Smooth muscle cell (in vitro differentiated cells): Measurements from ENCODE around the gene UNC13D. TPM values are rescaled to one million over a fixed set of nuclear protein-coding genes. Genes with fewer than 3 reads are reported as not detected.

ENCODE experiments used
- DNase-seq: peaks from one replicate; lab custom pipeline; 2025; ENCODE audit not compliant: unreplicated experiment; lab: John Stamatoyannopoulos, UW
- H2AFZ ChIP-seq: fragments of 200-600 bp; sonication (generic); 2 replicates; pipeline ENCODE4 v1.6.0; 2016; ENCODE audit warnings: antibody characterized with exemption, low read depth, mild to moderate bottlenecking
- H3F3A ChIP-seq: fragments of 200-600 bp; sonication (generic); 2 replicates; pipeline ENCODE4 v1.6.0; 2017; ENCODE audit warnings: antibody characterized with exemption, low read depth
- H3K27ac ChIP-seq: fragments of 200-600 bp; sonication (generic); 2 replicates; pipeline ENCODE4 v1.5.1; 2016; ENCODE audit warnings: low read depth, mild to moderate bottlenecking
- H3K27me3 ChIP-seq: fragments of 200-600 bp; sonication (generic); 2 replicates; pipeline ENCODE4 v1.6.1; 2016; ENCODE audit warnings: low read depth, mild to moderate bottlenecking
- H3K36me3 ChIP-seq: fragments of 200-600 bp; sonication (generic); 2 replicates; pipeline ENCODE4 v1.5.1; 2016; ENCODE audit warnings: low read depth
- H3K4me1 ChIP-seq: fragments of 200-600 bp; sonication (generic); 2 replicates; pipeline ENCODE4 v1.5.1; 2016; ENCODE audit warnings: low read depth
- H3K4me2 ChIP-seq: fragments of 200-600 bp; sonication (generic); 2 replicates; pipeline ENCODE4 v1.6.0; 2016; ENCODE audit warnings: mild to moderate bottlenecking
- H3K4me3 ChIP-seq: fragments of 200-600 bp; sonication (generic); 2 replicates; pipeline ENCODE4 v1.5.1; 2016; ENCODE audit warnings: mild to moderate bottlenecking
- H3K79me2 ChIP-seq: fragments of 200-600 bp; sonication (generic); 2 replicates; pipeline ENCODE4 v1.6.0; 2016; ENCODE audit warnings: low read depth, mild to moderate bottlenecking
- H3K9ac ChIP-seq: fragments of 200-600 bp; sonication (generic); 2 replicates; pipeline ENCODE4 v1.6.0; 2016; ENCODE audit warnings: low read depth
- H3K9me3 ChIP-seq: fragments of 200-600 bp; sonication (generic); replicated peaks from 2 replicates; pipeline ENCODE4 v1.5.1; 2016; ENCODE audit warnings: low read depth
- H4K20me1 ChIP-seq: fragments of 200-600 bp; sonication (generic); 2 replicates; pipeline ENCODE4 v1.6.0; 2016; ENCODE audit warnings: low read depth
- WGBS: methylation state at CpG from one replicate; pipeline ENCODE4 v1.1.7; 2016; ENCODE audit warnings: low lambda C conversion rate; 5-methylcytosine and 5-hydroxymethylcytosine counted together
- polyA plus RNA-seq: library from polyadenylated mRNA; unstranded; fragments of >200 nt; fragmentation: Nextera tagmentation; extraction: Ambion mirVana; gene quantifications from 2 replicates; pipeline ENCODE4 v1.2.1, GENCODE V29; 2016
- total RNA-seq: library from RNA; depleted of rRNA; stranded (reverse); fragments of >200 nt; gene quantifications from 2 replicates; pipeline ENCODE4 v1.2.3, GENCODE V29; 2014
- TF ChIP-seq, protein P1 (sequence below): fragments of 200-600 bp; sonication (generic); IDR thresholded peaks from 2 replicates; pipeline ENCODE4 v1.5.1; 2017; ENCODE audit warnings: borderline replicate concordance, mild to moderate bottlenecking, antibody characterized with exemption; ENCODE audit not compliant: insufficient read depth, poor library complexity, severe bottlenecking

The UNC13D gene
- total and polyA plus RNA-seq, 2 experiments from 2014 or later: 2.4 to 4.5 TPM

DNA sequence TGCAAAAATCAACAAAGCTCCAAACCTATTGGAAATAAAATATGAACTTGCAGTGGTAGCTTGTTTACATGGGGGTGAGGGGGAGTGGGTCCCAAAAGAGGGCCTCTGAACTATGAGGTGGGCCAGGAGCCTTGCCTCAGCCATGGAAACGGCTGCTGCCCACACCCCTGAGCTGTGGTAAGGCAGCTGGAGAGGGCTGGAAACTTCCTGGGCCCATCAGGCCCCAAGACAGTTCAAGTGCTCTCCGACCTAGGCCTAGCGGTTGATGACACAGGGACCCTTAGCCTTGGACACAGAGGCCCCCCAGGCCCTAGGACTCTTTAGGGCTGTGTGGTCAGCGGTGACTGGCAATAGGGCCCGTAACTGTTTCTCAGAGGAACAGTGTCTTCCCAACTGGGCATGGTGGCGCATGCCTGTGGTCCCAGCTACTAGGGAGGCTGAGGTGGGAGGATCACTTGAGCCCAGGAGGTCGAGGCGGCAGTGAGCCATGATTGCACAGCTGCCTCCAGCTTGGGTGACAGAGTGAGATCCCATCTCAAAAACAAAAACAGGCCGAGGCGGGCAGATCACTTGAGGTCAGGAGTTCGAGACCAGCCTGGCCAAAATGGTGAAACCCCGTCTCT is 18.3 kb downstream of the UNC13D start:
- Histone ChIP-seq H3K27me3 (no peaks in the 10 kb centered on the region), H2AFZ (no peak overlapping the region), H3K79me2 (no peaks in the 10 kb centered on the region), H3K36me3 (no peaks in the 10 kb centered on the region), H3K27ac (no peak overlapping the region), H3F3A (no peaks in the 10 kb centered on the region), H3K4me2 (no peak overlapping the region), H3K4me1 (no peaks in the 10 kb centered on the region), H3K9ac (no peak overlapping the region), H3K9me3 (no peaks in the 10 kb centered on the region), H4K20me1 (no peaks in the 10 kb centered on the region), H3K4me3 (no peak overlapping the region)
- TF ChIP-seq, protein P1, sequence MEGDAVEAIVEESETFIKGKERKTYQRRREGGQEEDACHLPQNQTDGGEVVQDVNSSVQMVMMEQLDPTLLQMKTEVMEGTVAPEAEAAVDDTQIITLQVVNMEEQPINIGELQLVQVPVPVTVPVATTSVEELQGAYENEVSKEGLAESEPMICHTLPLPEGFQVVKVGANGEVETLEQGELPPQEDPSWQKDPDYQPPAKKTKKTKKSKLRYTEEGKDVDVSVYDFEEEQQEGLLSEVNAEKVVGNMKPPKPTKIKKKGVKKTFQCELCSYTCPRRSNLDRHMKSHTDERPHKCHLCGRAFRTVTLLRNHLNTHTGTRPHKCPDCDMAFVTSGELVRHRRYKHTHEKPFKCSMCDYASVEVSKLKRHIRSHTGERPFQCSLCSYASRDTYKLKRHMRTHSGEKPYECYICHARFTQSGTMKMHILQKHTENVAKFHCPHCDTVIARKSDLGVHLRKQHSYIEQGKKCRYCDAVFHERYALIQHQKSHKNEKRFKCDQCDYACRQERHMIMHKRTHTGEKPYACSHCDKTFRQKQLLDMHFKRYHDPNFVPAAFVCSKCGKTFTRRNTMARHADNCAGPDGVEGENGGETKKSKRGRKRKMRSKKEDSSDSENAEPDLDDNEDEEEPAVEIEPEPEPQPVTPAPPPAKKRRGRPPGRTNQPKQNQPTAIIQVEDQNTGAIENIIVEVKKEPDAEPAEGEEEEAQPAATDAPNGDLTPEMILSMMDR: no peak
- WGBS: 90% methylated on average over 12 of the region's 12 CpGs
- DNase-seq: no peak

DNA sequence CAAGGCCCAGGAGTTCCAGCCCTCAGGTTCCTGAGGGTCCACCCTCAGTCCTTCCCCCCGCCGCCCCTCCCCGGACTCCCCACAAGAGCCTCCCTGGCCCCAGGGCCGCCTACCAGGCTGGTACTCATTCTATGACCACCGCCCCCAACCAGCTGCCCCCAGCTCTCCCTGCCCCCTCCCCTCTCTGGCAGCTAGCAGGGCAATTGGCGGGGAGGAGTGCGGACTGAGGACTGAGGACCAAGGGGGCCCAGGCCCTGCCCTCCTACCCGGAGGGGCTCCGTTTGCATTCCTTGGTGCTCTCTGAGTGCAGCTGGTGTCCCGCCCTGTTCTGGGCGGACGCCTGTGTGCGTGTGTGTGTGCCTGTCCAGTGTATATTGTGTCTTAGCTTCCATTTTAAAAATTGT is 19.1 kb downstream of the UNC13D start:
- no peaks in the 10 kb centered on the region for H3K79me2 ChIP-seq
- H2AFZ ChIP-seq: no peak overlapping the region
- no peak overlapping the region for H3K4me2 ChIP-seq
- no peaks in the 10 kb centered on the region for H3K4me1 ChIP-seq
- H3K4me3 ChIP-seq: no peak overlapping the region
- H3K27me3 ChIP-seq: no peaks in the 10 kb centered on the region
- no peak overlapping the region for H3K9ac ChIP-seq
- TF ChIP-seq, protein P1: no peak
- WGBS: 100% methylated on average over 8 of the region's 13 CpGs
- no peak for DNase-seq
- H4K20me1 ChIP-seq: no peaks in the 10 kb centered on the region
- H3K27ac ChIP-seq: no peak overlapping the region
- no peaks in the 10 kb centered on the region for H3K36me3 ChIP-seq
- H3F3A ChIP-seq: no peaks in the 10 kb centered on the region
- no peaks in the 10 kb centered on the region for H3K9me3 ChIP-seq

DNA sequence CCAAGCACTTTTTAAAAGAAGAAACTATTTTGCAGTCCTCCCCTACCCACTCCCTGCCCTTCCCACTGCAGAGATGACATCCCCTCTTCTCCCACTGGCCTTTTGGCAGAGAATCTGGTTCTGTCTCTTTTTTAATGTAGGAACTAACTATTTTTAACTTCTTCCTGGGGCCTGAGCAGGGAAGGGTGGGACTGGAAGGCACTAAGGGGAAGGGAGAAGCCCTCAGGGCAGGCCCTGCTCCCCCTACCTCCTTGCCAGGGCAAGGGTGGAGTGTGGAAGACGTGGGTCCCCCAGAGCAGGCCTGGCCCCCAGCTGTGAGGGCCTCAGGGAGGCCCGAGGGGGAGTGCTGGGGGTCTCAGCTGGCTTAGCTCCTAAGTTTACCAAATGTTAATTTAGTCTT is 19.5 kb downstream of the UNC13D start:
- WGBS: 91% methylated on average over 2 of the region's 2 CpGs
- no peak overlapping the region for H2AFZ ChIP-seq
- no peak overlapping the region for H3K27ac ChIP-seq
- TF ChIP-seq, protein P1: no peak
- no peaks in the 10 kb centered on the region for H3K79me2 ChIP-seq
- no peak overlapping the region for H3K4me3 ChIP-seq
- H3K9me3 ChIP-seq: no peaks in the 10 kb centered on the region
- no peak overlapping the region for H3K4me2 ChIP-seq
- no peaks in the 10 kb centered on the region for H3F3A ChIP-seq
- DNase-seq: no peak
- no peaks in the 10 kb centered on the region for H3K36me3 ChIP-seq
- H3K9ac ChIP-seq: no peak overlapping the region
- H4K20me1 ChIP-seq: no peaks in the 10 kb centered on the region
- no peaks in the 10 kb centered on the region for H3K4me1 ChIP-seq
- H3K27me3 ChIP-seq: no peaks in the 10 kb centered on the region

DNA sequence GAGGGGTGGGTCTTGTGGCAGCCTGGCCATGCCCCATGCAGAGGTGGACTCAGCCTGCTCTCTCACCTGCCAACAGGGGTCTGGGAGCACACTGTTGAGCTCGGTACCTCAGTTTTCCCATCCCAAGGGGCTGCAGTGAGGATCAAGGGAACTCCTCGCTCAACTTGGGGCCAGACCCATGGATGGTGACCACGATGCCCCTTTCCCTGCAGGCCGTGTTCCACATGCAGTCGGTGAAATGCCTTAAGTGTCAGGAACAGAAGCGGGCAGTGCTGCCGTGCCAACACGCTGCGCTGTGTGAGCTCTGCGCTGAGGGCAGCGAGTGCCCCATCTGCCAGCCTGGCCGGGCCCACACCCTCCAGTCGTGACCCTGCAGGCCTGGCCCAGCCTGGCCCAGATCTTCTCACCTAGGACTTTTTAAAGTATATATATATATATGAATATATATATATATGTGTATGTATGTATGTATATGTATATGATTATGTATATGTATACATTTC is 20.1 kb downstream of the UNC13D start:
- Histone ChIP-seq H4K20me1 (no peaks in the 10 kb centered on the region), H3K4me1 (no peaks in the 10 kb centered on the region), H3K9ac (no peak overlapping the region), H3K27me3 (no peaks in the 10 kb centered on the region), H3K4me2 (no peak overlapping the region), H2AFZ (no peak overlapping the region), H3K9me3 (no peaks in the 10 kb centered on the region), H3K79me2 (no peaks in the 10 kb centered on the region), H3K36me3 (no peaks in the 10 kb centered on the region), H3F3A (no peaks in the 10 kb centered on the region), H3K4me3 (no peak overlapping the region), H3K27ac (no peak overlapping the region)
- TF ChIP-seq, protein P1: no peak
- no peak for DNase-seq
- WGBS: 95% methylated on average over 13 of the region's 13 CpGs
